NCI-H146 treated with DMSO at 0.1 percent for 48 hours (cell line): Measurements from ENCODE around the gene ZNF548.

Experiments used
- DNase-seq: peaks from one replicate; lab custom pipeline; 2025; ENCODE audit not compliant: unreplicated experiment; lab: John Stamatoyannopoulos, UW

The ZNF548 gene

GRCh38 chr19:57395710-57396109, 6.1 kb downstream of the ZNF548 start:
- no peak for DNase-seq

GRCh38 chr19:57398868-57399267, 9.2 kb downstream of the ZNF548 start:
- no peak for DNase-seq

- DNase-seq, result no peak
Observed at GRCh38 chr19:57403737-57404563, 14.3 kb downstream of the ZNF548 start.

DNA sequence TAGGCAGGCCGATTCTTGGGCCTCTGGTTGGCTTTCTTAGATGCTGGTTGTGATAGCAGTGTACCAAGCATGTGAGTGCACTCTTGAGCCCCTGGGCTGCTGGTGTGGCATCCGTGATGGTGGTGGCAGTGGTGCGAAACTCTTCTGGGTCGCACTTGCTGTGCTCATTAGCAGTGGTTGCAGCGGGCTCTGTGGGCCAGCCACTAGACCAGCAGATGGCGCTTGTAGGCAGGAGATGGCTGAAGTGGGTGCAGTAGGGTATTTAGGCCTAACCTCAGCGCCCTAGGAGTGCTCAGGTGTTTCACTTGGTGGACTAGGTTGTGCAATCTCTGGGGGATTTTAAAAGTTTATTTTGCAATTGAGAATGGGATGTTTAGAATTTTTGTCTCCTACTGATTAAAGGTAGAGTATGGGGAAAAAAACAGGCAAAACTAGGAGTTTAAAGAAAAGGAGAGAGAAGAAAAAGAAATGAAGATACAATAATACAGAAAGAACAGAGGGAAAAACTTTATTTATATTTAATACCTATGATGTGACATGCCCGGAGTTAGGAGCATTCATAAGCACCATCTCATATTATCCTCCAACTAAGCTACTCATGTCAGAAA, 17.0 kb downstream of the ZNF548 start:
- peak; percentile 37 for DNase-seq

GRCh38 chr19:57410877-57411671, 21.4 kb downstream of the ZNF548 start, which contains the start of gene ZNF17:
Gene ZNF17, plus strand, starts transcription at chr19:57411161. Its CDS starts 2,455 bp downstream, at chr19:57413616.
- DNase-seq, result peak; percentile 88

DNA sequence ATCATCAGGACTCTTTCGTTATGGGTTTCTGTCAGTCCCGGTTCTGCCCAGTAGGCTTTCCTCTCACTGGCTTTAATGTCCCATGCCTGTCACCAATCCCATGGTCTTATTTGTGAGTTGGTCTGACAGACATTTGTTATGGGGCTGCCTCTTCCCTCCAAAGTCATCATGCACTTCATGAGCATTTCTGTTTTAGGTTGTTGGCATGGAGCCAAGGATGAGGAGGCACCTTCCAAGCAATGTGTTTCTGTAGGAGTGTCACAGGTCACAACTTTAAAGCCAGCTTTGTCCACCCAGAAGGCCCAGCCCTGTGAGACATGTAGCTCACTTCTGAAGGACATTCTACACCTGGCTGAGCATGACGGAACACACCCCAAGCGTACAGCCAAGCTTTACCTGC, 29.8 kb downstream of the ZNF548 start:
- no peak for DNase-seq

GRCh38 chr19:57421037-57421436, 31.4 kb downstream of the ZNF548 start:
- no peak for DNase-seq

GRCh38 chr19:57434386-57435061, 44.9 kb downstream of the ZNF548 start:
- no peak for DNase-seq

DNA sequence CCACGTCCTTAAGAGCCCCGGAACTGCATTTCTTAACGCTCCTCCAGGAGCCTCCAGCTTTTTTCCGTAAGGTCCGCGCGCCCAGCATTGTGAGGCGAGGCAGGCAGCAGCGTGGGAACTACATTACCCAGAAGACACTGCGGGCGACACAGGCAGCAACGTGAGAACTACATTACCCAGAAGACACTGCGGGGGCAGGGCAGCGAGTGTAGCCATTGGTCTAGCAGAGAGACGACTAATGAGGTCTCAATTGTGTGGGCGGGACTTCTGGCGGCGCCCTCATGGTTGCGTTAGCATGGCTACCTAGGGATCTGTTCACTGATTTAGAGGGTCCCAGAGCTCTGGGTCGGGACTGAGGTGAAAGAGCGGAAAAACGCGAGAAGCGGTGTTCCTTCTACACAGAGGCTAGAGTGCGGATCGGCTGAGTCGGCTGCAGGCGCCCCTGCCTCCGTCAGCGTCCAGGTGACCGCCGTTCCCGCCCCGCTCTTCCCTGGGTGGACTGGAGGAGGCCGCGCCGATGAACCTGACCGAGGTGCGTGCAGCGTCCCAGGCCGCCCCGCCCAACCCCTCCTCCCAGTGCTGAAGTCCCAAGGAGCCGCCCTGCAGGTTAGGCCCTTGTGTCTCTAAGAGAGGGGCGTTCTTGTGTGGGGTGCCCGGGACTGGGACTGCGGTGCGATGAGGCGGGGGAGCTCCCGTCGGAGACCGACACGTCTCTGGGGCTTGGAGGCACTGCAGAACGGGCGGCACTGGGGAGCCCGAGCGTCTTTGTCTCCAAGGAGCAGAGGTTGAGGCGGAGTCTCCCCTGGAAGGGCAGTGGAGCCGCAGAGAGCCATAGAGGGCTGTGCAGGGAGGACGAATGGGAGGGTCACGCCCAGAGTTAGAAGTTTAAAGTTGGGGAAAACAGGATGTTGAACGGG, 45.7 kb downstream of the ZNF548 start, which contains the start of gene ZNF749:
ZNF749 (plus strand) TSS at position 264 of the 917 bp plus-strand sequence; CDS start at position 518, 254 bp downstream.
- DNase-seq, result peak; percentile 97

DNA sequence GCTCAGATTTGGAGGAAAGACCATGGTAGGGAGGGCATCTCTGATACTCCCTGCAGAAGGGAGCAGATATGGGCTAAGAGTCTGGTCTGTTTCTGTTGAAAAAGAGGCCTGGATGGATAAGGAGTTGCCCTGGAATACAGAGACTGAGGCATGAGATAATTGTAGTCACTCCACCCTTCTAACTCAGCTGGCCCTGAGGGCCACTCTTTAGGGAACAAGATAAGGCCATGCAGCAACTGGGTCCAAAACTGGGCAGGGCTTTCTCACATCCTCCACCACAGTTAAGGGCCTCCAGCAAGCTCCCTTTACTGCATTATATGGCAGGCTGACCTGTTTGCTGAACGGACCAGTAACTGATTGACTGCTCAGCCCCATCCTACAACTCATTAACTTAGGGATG, 46.8 kb downstream of the ZNF548 start:
- no peak for DNase-seq

GRCh38 chr19:57437931-57438330, 48.3 kb downstream of the ZNF548 start:
- no peak for DNase-seq

GRCh38 chr19:57438925-57439324, 49.3 kb downstream of the ZNF548 start:
- no peak for DNase-seq

DNA sequence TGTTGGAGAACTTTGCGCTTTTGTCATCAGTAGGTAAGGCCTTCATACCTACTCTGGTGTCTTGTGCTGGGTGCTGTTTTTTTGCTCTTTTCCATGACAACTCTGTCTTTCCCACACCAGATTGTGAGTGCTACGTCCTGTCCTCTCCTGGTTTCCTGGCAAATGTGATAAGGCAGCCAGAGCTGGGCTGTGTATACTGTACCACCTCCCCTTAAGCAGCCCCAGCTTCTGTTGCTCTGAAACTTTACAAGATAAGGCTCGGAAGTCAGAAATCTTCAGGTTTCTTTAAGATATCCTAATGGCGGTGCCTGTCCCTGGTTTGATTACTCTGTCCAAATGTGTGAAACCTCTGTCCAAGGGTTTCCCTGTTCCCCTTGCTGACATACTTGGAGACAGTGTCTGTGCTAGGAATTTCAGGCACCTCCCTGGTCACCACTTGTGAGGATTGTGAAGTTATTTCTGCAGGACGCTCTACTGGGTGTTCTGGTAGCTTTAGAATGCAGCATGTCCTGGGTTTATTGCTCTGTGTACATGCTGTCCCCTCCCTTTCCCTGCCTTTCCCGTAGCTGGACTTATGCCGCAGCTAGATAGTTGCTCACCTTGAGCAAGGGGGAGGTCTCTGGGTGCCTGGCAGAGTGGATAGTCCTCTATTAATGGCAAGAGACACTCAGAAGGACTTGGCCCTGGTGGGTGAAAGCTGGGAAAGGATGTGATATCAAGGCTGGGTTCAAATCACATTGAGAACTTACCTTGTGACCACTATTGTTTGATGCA, 52.5 kb downstream of the ZNF548 start:
- DNase-seq, result no peak

GRCh38 chr19:57443121-57443696, 53.6 kb downstream of the ZNF548 start:
- DNase-seq, result no peak

GRCh38 chr19:57452307-57452706, 62.7 kb downstream of the ZNF548 start:
- DNase-seq, result no peak
